ENCODE data around the gene FAAH2. TPM values are rescaled to one million over a fixed set of nuclear protein-coding genes. Genes with fewer than 3 reads are reported as not detected.
"Not testable (repeated sequence)": the region's sequence is repeated elsewhere in the genome, so short reads cannot be mapped to it uniquely, and the experiment has no call there.

FAAH2 gene
- 0.17 and 0.69 TPM in 2 replicates for total RNA-seq (2014; rRNA removed; shearing (Covaris generic))

DNA sequence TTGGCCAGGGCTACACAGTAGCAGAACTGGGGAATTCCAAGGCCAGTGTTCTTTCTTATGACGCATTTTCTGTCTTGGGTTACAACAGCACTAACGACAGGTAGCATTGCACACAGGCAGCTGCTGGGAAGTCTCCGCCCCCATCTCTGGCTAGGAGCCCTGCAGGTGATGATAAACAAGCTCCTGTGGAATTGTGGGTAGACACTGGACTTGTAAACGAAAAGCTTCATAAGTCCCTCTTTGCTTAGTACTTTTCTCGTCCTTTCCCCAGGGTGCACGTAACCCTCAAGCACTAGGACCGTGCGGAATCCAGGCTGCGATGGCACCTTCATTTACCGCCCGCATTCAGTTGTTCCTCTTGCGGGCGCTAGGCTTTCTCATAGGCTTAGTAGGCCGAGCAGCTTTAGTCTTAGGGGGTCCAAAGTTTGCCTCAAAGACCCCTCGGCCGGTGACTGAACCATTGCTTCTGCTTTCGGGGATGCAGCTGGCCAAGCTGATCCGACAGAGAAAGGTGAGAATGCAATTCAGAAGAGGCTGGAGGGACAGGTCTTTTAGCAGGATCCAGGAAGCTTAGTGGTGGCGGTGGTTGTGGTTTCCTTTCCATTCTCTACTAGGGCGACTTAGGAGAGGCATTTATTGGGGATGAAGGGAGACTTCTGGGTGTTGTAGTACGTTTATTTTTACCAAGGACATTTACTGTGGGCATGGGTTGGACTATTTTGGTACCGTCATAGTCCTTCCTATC is at the start of gene FAAH2:
Gene FAAH2 (plus strand): TSS at position 200 of the 745 bp plus-strand sequence. CDS start 120 bp downstream, at position 320.
- DNase-seq (ENCODE audit: low read depth) = peak; percentile 28

GRCh38 chrX:57241967-57242366 is 44.5 kb upstream of the FAAH2 start:
- no peak for DNase-seq (ENCODE audit: low read depth)

DNA sequence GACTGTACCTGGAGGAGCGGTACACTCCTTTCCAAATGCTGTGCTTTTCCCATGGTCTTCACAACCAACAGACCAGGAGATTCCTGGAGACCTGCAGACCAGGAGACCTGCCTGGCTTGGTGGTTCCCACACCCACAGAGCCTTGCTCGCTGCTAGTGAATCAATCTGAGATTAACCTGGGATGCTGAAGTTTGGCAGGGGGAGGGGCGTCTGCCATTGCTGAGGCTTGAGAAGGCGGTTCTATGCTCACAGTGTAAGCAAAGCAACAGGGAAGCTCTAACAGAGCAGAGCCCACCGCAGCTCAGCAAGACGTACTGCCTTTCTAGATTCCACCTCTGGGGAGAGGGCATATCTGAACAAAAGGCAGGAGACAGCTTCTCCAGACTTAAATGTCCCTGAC is 34.5 kb upstream of the FAAH2 start:
- DNase-seq (ENCODE audit: low read depth) = no peak

- DNase-seq (ENCODE audit: low read depth) = no peak
Measured at GRCh38 chrX:57265126-57265525, 21.4 kb upstream of the FAAH2 start.

DNA sequence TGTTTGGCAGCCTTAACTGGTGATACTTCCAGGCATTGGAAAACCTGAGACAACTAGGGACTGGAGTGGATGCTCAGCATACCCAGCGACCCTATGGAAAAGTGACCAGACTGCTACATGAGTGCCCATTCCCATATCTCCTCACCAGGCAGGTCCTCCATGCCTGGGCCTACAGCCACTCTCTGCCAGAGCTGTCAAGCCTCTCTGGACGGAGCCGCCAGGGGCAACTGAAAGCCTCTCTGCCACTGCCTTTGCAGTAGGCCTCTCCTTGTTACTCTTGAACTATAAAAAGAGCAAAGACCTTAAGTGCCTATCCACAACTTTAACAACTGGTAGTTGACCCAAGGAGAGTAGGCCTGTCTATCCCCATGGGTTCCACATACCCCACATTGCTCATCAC is 20.2 kb upstream of the FAAH2 start:
- DNase-seq (ENCODE audit: low read depth) = no peak

GRCh38 chrX:57266871-57267270 is 19.6 kb upstream of the FAAH2 start:
- no peak for DNase-seq (ENCODE audit: low read depth)

DNA sequence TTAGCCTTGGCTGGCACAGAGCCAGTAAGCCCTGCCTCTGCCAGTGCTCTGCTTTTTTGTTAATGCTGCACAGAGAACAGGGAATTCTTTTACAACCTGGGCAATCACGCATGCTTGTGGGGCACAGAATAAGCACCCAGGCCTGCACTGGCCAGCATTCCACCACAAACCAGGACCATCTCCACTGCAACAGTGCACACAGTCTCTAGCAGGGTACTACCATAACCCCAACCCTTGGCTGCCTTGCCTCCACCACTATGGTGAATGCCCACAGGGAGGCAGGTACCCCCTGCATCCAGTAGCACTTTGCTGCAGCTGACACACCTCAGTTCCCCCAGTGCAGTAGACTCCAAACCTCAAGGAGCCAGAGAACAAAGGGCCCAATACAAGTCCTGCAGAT is 19.2 kb upstream of the FAAH2 start:
- no peak for DNase-seq (ENCODE audit: low read depth)

DNA sequence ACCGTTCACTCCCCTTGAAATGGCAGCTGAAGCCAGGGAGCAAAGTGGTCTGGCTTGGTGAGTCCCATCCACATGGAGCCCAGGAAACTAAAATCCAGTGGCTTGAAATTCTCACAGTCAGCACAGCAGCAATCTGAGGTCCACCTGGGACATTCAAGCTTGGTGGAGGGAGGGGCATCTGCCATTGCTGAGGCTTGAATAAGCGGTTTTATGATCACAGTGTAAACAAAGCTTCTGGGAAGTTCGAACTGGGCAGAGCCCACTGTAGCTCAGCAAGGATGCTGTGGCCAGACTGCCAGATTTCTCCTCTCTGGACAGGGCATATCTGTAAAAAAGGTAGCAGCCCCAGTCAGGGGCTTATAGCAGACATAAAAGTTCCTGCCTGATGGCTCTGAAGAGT is 15.5 kb upstream of the FAAH2 start:
- DNase-seq (ENCODE audit: low read depth) = peak; percentile 1

DNA sequence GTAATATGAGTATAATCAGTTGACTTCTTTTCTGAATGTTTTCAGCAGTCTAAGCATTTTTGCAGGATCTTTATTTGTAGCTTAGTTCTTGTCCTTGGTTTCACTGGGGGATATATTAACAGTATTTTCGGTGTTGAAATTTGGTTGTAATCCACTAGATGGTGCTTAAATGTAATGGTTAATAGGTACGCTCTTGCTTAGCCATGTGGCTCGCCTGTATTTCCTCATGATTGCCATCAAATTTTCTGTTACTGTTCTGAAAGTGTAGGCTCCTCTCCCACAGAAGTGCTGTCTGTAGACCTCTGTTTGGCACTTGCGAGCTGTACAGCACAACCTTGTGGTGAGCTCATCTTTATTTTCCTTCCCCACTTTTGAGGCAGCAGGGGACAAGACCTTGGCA is 3.9 kb upstream of the FAAH2 start:
- peak; percentile 0 for DNase-seq (ENCODE audit: low read depth)

- DNase-seq (ENCODE audit: low read depth) = no peak
Measured at GRCh38 chrX:57285001-57285400, 1.5 kb upstream of the FAAH2 start.

GRCh38 chrX:57289089-57289488 is 2.6 kb downstream of the FAAH2 start:
- no peak for DNase-seq (ENCODE audit: low read depth)

DNA sequence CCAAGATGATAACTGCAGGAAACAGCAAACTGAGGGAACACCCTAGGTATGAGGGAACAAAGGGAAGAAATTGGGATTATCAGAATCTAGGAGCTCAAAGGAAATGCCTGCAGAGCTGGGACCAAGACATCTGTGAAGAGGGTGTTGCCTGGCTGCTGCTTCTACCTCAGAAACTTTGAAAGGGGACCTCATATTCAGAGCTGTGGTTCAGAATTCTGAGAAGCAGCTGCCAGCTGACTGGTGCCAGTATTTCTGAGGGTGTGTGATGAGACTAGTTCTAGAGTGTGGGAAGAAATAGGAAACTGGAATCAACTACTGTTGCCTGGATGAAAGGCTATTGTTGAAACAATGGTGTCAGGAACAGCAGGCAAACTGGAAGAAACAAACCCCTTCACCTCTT is 8.5 kb downstream of the FAAH2 start:
- no peak for DNase-seq (ENCODE audit: low read depth)

DNA sequence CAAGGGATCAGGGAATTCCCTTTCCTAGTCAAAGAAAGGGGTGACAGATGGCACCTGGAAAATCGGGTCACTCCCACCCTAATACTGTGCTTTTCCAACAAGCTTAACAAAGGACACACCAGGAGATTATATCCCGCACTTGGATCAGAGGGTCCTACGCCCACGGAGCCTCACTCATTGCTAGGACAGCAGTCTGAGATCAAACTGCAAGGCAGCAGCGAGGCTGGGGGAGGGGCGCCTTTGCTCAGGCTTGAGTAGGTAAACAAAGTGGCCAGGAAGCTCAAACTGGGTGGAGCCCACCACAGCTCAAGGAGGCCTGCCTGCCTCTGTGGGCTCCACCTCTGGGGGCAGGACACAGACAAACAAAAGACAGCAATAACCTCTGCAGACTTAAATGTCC is 9.2 kb downstream of the FAAH2 start:
- DNase-seq (ENCODE audit: low read depth) = not testable (repeated sequence)

GRCh38 chrX:57313583-57314215 is 27.2 kb downstream of the FAAH2 start:
- DNase-seq (ENCODE audit: low read depth) = no peak

DNA sequence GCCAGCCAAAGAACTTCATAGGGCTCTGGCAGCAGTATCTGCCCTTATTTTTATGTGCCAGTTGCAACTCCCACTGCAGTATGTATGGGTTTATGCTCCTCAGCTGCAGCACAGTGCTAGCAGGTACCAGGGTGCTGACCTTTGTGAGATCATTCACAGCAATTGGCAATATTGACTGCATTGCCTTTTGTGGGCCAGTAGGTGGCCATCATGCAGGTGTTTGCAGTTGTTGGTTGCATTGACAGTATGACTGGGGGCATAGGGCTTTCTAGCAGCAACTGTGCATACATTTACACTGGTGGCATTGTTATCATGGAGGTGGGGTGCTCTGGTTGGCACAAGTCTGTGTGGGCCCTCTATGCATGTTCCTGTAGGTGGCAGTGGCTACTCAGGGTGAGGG is 42.5 kb downstream of the FAAH2 start:
- DNase-seq (ENCODE audit: low read depth) = no peak

GRCh38 chrX:57335790-57336189 is 49.3 kb downstream of the FAAH2 start:
- peak; percentile 9 for DNase-seq (ENCODE audit: low read depth)

GRCh38 chrX:57353472-57354132 is 67.1 kb downstream of the FAAH2 start:
- DNase-seq (ENCODE audit: low read depth) = no peak

DNA sequence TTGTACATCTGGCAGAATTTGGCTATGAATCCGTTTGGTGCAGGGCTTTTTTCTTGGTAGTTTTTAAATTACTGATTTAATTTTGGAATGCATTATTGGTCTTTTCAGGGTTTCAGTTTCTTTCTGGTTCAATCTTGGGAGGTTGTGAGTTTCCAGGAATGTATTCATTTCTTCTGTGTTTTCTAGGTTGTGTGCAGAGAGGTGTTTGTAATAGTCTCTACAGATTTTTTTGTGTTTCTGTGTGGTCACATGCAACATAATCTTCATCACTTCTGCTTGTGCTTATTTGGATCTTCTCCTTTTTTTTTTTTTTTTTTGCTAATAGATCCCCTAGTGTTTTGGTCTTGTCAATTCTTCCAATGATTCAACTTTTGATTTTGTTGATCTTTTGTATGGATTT is 77.6 kb downstream of the FAAH2 start:
- DNase-seq (ENCODE audit: low read depth) = no peak

- no peak for DNase-seq (ENCODE audit: low read depth)
Measured at GRCh38 chrX:57366430-57366829, 79.9 kb downstream of the FAAH2 start.

GRCh38 chrX:57367649-57368048 is 81.1 kb downstream of the FAAH2 start:
- DNase-seq (ENCODE audit: low read depth) = no peak

GRCh38 chrX:57368158-57368557 is 81.7 kb downstream of the FAAH2 start:
- DNase-seq (ENCODE audit: low read depth) = no peak

DNA sequence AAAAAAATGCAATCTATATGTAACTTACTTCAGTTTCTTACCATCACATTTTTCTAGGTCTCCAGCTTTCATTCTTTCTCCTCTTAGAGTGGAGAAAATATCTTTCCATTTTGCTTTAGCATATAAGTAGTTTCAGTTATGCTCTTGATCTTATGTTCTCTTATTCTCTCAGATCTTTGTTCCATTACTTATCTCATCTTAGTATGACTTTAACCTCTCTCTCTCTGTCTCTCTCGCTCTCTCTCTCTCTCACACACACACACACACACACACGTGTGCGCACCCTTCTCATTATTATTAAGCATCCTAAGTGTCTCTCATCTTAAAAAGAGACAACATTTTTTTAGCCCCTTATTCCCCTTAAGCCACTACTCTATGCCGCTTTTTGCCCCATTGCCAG is 92.8 kb downstream of the FAAH2 start:
- no peak for DNase-seq (ENCODE audit: low read depth)

Data from M059J (cell line).